ENCODE measurements around the gene RUFY3.
"Not testable (repeated sequence)": the region's sequence is repeated elsewhere in the genome, so short reads cannot be mapped to it uniquely, and the experiment has no call there.

GRCh38 chr4:70840137-70840536, 118.4 kb downstream of the RUFY3 start:
- not testable (repeated sequence) for TF ChIP-seq CTCF (IDR thresholded peaks at IDR 0.05); TCF7L2 (IDR thresholded peaks at IDR 0.05; ENCODE audit: low read depth, low read length); POLR2AphosphoS5 (IDR thresholded peaks at IDR 0.05; ENCODE audit: low read depth, low read length)

Data from Panc1 (cell line).